ENCODE results near the gene BPIFB4.
A peak's percentile ranks its signal among the peaks of the same experiment; 100 is the strongest.
"Not testable (repeated sequence)": the region's sequence is repeated elsewhere in the genome, so short reads cannot be mapped to it uniquely, and the experiment has no call there.

Gene BPIFB4

DNA sequence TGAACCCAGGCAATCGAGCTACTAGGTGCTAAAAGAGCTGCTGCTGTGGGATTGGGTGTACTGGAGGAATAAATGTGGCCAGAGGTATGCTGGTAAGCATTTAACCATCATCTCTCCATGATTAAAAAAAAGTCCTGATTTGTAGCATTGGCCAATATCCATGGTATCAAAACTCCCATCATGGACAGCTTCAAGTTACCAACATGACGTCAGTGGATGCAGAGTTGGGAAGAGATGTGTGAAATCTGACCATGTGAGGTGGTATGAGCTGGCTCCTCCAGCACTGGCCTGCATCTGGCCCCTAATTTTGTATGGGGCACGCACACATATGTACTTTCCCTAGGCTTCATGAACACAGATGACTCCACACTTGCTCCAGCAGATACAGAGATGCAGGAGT, 11.7 kb downstream of the BPIFB4 start:
- DNase-seq: no peak

GRCh38 chr20:33091693-33092092, 12.2 kb downstream of the BPIFB4 start:
- DNase-seq: no peak

- DNase-seq: no peak
Measured at GRCh38 chr20:33092361-33092760, 12.9 kb downstream of the BPIFB4 start.

DNA sequence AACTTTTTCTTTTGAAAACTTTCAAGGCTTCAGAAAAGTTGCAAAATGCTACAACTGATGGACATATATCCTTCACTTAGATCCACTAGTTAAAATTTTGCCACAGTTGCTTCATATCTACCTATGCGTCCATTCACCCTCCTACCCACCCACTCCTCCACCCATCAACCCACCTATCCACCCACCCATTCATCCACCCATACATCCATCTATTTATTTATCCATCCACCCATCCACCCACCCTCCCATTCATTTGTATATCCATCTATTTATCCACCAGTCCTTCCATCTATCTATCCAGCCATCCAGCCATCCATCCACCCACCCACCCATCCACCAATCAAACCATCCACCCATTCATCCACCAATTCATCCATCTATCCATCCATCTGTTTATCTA, 13.6 kb downstream of the BPIFB4 start:
- DNase-seq: no peak

DNA sequence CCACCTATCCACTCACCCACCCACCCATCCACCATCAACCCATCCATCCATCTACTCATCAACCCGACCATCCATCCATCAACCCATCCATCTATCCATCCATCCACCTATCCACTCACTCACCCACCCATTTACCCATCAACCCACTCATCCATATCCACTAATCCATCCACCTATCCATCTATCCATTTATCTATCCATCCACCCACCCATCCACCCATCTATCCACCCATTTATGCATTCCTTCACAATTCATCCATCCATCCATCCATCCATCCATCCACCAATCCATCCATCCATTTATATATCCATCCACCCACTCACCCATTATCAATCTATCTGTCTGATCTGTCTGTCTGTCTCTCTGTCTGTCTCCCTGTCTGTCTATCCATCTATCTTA, 14.1 kb downstream of the BPIFB4 start:
- DNase-seq: no peak

DNA sequence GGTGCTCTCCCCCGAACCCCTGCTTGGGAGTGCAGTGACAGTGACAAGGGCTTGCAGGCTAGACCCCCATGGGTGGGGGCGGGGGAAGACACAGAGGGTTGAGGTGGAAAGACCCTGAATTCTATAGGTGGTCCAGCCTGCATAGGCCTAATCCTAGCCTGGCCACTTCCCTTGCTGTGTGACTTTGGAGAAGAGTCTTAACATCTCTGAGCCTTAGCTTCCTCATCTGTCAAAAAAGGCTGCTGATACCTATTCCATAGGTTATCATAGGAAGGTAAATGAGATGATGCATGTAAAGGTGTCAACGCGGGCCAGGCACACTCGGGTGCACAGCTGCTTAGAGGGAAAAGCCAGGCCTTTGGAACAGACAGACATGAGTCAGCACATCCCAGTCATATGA, 15.8 kb downstream of the BPIFB4 start:
- no peak for DNase-seq

GRCh38 chr20:33095902-33096584, 16.6 kb downstream of the BPIFB4 start:
- peak; percentile 82 for DNase-seq

GRCh38 chr20:33097001-33097400, 17.6 kb downstream of the BPIFB4 start:
- no peak for DNase-seq

DNA sequence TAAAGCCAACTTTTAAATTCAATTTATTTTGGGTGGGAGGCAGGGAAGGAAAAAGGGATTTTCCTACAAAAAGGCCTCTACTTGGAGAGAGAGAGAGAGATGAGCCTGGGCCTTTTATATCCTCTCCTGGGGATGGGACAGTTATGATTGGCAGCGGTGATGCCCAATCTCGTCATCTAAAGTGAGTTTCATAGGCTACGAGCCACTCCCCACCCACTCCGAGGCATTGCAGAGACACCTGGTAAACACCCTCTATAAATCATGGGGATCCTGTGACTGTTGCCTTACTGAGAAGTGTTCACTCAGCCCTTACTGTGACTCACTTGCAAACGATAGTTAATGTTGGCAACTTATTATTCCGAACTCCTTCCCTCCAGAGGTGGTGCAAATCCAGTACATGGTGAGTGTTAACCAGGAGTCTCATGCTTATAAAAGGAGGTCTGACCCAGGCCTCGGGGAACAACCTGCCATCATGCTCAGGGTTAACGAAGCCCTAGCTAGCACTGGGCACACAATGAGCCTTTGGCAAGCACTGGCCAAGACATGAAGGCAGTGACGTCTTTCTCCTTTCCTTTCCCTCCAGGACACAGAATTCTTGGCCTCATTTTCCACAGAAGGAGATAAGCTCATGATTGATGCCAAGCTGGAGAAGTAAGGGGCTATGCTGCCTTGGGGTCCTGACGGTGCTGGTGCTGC, 20.5 kb downstream of the BPIFB4 start:
- no peak for DNase-seq

GRCh38 chr20:33103556-33103955, 24.1 kb downstream of the BPIFB4 start:
- DNase-seq: no peak

GRCh38 chr20:33104336-33104735, 24.9 kb downstream of the BPIFB4 start:
- DNase-seq: no peak

DNA sequence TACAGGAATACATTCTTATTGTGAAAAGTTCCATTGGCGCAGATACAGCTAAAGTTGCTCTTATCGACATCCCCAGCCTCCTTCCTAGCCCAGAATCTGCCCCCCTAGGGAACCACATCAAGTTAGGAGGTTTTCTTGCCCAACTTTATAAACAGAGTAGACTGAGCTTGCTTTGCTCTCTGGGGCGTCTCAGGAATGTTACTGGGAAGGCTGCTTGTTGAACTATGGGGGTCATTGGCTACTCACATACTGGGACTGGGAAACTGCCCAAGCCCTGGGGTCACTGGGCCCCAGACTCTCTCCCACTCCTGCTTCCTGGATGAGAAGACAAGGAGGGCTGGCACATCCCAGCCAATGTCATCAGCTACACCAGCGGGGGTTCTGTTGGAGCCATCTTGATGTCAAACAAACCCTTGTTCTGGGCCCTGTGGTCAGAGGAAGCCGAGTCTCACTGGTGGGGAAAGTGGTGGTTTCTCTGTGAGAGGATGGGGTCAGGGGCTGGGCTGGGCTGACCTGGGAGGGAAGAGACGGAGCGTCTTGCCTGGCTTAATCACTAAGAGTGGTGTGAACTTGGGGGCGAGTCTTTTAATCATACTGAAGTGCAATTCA, 26.0 kb downstream of the BPIFB4 start:
- no peak for DNase-seq

DNA sequence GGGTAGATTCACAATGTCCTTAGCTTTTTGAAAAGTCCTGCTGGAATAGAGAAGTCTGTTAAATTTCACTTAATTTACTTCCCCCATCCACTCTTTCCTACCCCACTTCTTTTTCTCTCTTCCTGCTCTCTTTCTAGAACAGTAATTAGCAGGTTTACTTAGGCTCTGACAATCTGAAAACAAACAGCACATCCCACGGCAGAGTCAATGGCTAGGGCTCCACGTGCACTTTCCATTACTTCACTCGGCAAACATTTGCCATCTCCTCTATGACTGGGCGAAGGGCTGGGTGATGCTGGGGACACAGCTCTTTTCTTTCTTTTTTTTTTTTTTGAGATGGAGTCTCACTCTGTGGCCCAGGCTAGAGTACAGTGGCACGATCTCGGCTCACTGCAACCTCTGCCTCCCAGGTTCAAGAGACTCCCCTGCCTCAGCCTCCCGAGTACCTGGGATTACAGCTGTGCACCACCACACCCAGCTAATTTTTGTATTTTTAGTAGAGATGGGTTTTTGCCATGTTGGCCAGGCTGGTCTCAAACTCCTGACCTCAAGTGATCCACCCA, 26.7 kb downstream of the BPIFB4 start:
- DNase-seq: not testable (repeated sequence)

- DNase-seq: no peak
Measured at GRCh38 chr20:33108661-33109060, 29.2 kb downstream of the BPIFB4 start.

- DNase-seq: no peak
Measured at GRCh38 chr20:33110147-33110825, 30.8 kb downstream of the BPIFB4 start.

DNA sequence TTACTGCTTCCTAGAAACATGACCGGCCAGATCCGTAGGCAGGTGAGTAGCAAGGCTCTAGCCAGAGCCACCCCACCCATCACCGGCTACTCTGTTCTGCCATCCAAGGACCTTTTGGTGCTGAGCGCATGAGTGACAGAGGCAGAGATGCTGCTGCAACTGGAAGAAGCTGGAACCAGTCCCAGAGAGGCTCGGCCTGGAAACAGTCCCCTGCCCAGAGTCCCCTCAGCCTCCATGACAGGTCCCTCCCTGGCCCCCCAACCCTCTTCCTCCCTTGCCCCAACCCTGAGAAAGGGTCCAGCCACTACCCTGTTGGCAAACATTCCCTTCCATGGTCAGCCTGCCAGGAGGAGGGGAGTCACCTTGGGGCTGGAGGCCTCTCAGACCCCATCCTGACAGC, 31.9 kb downstream of the BPIFB4 start:
- DNase-seq: no peak

GRCh38 chr20:33112547-33113386, 33.3 kb downstream of the BPIFB4 start:
- DNase-seq: no peak

DNA sequence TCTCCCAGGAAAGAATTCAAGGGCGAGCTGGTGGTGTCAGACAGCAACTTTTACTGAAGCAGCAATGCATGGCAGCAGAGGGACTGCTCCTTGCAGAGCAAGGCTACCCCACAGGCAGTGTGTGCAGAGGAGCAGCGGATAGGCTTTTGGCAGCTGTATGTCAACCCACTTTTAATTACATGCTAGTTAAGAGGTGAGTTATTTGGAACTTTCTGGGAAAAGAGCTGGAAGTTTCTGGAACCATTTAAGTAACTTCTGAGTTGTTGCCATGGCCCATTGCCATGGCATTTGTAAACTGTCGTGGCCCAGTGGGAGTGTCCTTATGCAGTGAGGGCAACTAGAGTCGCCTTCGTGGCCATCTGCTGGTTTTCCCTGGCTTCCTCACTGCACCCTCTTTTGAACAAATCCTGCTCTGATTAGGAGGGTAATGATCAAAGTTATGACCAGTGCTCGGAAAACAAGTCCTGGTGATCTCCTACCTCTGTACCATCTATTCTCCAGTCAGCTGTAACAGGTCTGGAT, 34.0 kb downstream of the BPIFB4 start:
- no peak for DNase-seq

DNA sequence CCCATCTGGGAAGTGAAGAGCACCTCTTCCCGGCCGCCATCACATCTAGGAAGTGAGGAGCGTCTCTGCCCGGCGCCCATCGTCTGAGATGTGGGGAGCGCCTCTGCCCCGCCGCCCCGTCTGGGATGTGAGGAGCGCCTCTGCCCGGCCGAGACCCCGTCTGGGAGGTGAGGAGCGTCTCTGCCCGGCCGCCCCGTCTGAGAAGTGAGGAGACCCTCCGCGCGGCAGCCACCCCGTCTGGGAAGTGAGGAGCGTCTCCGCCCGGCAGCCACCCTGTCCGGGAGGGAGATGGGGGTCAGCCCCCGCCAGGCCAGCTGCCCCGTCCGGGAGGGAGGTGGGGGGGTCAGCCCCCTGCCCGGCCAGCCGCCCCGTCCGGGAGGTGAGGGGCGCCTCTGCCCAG, 36.1 kb downstream of the BPIFB4 start:
- DNase-seq: not testable (repeated sequence)

GRCh38 chr20:33119725-33120720, 40.6 kb downstream of the BPIFB4 start:
- DNase-seq: peak; percentile 14

DNA sequence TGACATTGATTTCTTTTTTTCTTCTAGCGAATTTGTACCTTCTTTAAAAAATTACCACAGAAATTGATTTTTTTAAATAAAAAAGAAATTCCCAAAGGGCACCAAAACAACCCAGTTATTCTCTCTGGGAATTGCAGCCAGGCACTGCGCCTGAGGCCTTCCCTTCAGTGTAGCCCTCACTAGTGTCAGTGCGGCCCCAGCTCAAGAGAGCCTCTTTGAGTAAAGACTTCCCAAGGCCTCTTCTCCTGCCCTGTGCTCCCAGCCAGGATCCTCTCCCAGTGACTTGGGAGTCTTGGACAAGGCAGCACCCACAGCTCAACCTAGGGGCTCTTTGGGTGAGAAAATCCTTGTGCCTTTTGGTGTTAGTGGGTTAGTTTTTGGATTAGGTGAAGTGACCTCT, 41.5 kb downstream of the BPIFB4 start:
- peak; percentile 9 for DNase-seq
